ENCODE measurements around the gene NEK11.

GRCh38 chr3:131361464-131362421 is 335.1 kb downstream of the NEK11 start:
- TF ChIP-seq CTCF (conservative IDR thresholded peaks at IDR 0.05; ENCODE audit: low read depth, low read length): no peak
- TF ChIP-seq EZH2 (IDR thresholded peaks at IDR 0.05; ENCODE audit: borderline replicate concordance, low read depth, low read length, poor library complexity, severe bottlenecking): no peak

Data from A673 (cell line).